Dedifferentiated amniotic fluid mesenchymal stem cell (primary cell): ENCODE results near the gene MAP2K6.

Source experiments
- DNase-seq: peaks from one replicate; pipeline ENCODE4 v3.0.0-alpha.2; 2016; ENCODE audit errors: extremely low spot score

MAP2K6 gene

GRCh38 chr17:69492410-69493071 is 78.0 kb downstream of the MAP2K6 start:
- peak; percentile 83 for DNase-seq

GRCh38 chr17:69495787-69496186 is 81.3 kb downstream of the MAP2K6 start:
- DNase-seq, result no peak

- DNase-seq, result no peak
Measured at GRCh38 chr17:69497161-69497560, 82.7 kb downstream of the MAP2K6 start.

GRCh38 chr17:69499318-69499717 is 84.8 kb downstream of the MAP2K6 start:
- no peak for DNase-seq

GRCh38 chr17:69500911-69501429 is 86.5 kb downstream of the MAP2K6 start:
- peak; percentile 49 for DNase-seq

- DNase-seq, result peak; percentile 97
Measured at GRCh38 chr17:69501591-69502468, 87.3 kb downstream of the MAP2K6 start.

GRCh38 chr17:69503711-69504110 is 89.2 kb downstream of the MAP2K6 start:
- no peak for DNase-seq

GRCh38 chr17:69505740-69506139 is 91.2 kb downstream of the MAP2K6 start:
- no peak for DNase-seq

GRCh38 chr17:69506489-69506888 is 92.0 kb downstream of the MAP2K6 start:
- DNase-seq, result no peak

GRCh38 chr17:69508814-69509213 is 94.3 kb downstream of the MAP2K6 start:
- no peak for DNase-seq

- no peak for DNase-seq
Measured at GRCh38 chr17:69511250-69511649, 96.8 kb downstream of the MAP2K6 start.

- no peak for DNase-seq
Measured at GRCh38 chr17:69512946-69513345, 98.4 kb downstream of the MAP2K6 start.

- DNase-seq, result no peak
Measured at GRCh38 chr17:69516225-69516624, 101.7 kb downstream of the MAP2K6 start.

- no peak for DNase-seq
Measured at GRCh38 chr17:69516911-69517310, 102.4 kb downstream of the MAP2K6 start.

- no peak for DNase-seq
Measured at GRCh38 chr17:69518951-69519350, 104.5 kb downstream of the MAP2K6 start.

GRCh38 chr17:69523244-69523861 is 108.9 kb downstream of the MAP2K6 start:
- DNase-seq, result peak; percentile 63

- no peak for DNase-seq
Measured at GRCh38 chr17:69524854-69525253, 110.4 kb downstream of the MAP2K6 start.

- peak; percentile 75 for DNase-seq
Measured at GRCh38 chr17:69525920-69526841, 111.7 kb downstream of the MAP2K6 start.

- DNase-seq, result no peak
Measured at GRCh38 chr17:69528035-69528434, 113.5 kb downstream of the MAP2K6 start.

GRCh38 chr17:69533481-69534234 is 119.2 kb downstream of the MAP2K6 start:
- no peak for DNase-seq

- DNase-seq, result no peak
Measured at GRCh38 chr17:69534235-69534621, 119.7 kb downstream of the MAP2K6 start.
